A549 (cell line): ENCODE results near the gene LCA5. TPM values are rescaled to one million over a fixed set of nuclear protein-coding genes. Genes with fewer than 3 reads are reported as not detected.

ENCODE experiments used
- ATAC-seq, 2 experiments: fragments of 200-7000 bp in 1 of 2; fragments of >200 bp in 1 of 2; cut with Nextera tagmentation in 1 of 2; cut with Tn5 transposase in 1 of 2; 3 replicates each; pipeline versions ENCODE4 v1.8.0 to v1.9.1; 2018 to 2020; ENCODE audit warnings: mild to moderate bottlenecking in 1 of 2, moderate library complexity in 1 of 2
- CTCF ChIA-PET: fragments of 300-600 bp; sonication (Branson Sonifier 250); formaldehyde crosslinking; extraction: SDS; loops from one replicate; lab custom pipeline; 2021; ENCODE audit warnings: antibody characterized with exemption, inconsistent platforms; lab: Yijun Ruan, JAX
- POLR2A ChIA-PET: fragments of 350-600 bp; formaldehyde crosslinking; extraction: SDS; loops from one replicate; lab custom pipeline; 2021; ENCODE audit warnings: antibody characterized with exemption, inconsistent platforms; lab: Yijun Ruan, JAX
- DNase-seq, 2 experiments: peaks; one replicate each; pipeline versions ENCODE4 v3.0.0 to v3.0.0-alpha.2; 2011 to 2016; ENCODE audit warnings: low read depth in 1 of 2, low spot score in 1 of 2
- FAIRE-seq: peaks from 2 replicates; lab custom pipeline; 2011; peaks lifted over from hg19 to GRCh38; lab: Jason Lieb, UNC
- H3K27ac ChIP-seq, 2 experiments: fragments of >200 bp; sonication (Bioruptor Twin); formaldehyde crosslinking; 3 replicates each; pipeline ENCODE4 v1.5.1; 2016 to 2017
- H3K4me1 ChIP-seq: fragments of >200 bp; sonication (Bioruptor Twin); formaldehyde crosslinking; 3 replicates; pipeline ENCODE4 v1.6.1; 2016
- H3K4me2 ChIP-seq: fragments of >200 bp; sonication (Bioruptor Twin); formaldehyde crosslinking; 3 replicates; pipeline ENCODE4 v1.6.1; 2016
- H3K4me3 ChIP-seq: fragments of >200 bp; sonication (Bioruptor Twin); formaldehyde crosslinking; 3 replicates; pipeline ENCODE4 v1.5.1; 2016
- H3K9me3 ChIP-seq: fragments of >200 bp; sonication (Bioruptor Twin); formaldehyde crosslinking; 3 replicates; pipeline ENCODE4 v1.6.1; 2016
- ATOH8 ChIP-seq: fragments of 250-450 bp; sonication (Bioruptor Pico); IDR thresholded peaks from 2 replicates; pipeline ENCODE4 v1.5.0; 2020; ENCODE audit warnings: low read depth, mild to moderate bottlenecking, moderate library complexity
- CBX8 ChIP-seq: fragments of 200-600 bp; sonication (generic); IDR thresholded peaks from 2 replicates; pipeline ENCODE4 v1.6.1; 2016
- CHD2 ChIP-seq: fragments of 150-350 bp; IDR thresholded peaks from 2 replicates; pipeline ENCODE4 v1.6.1; 2014; ENCODE audit warnings: low read length; ENCODE audit not compliant: partially characterized antibody
- EHF ChIP-seq: fragments of 250-450 bp; sonication (Bioruptor Pico); IDR thresholded peaks from 2 replicates; pipeline ENCODE4 v1.5.0; 2020; ENCODE audit warnings: mild to moderate bottlenecking
- ESRRA ChIP-seq: fragments of 150-350 bp; IDR thresholded peaks from 2 replicates; pipeline ENCODE4 v1.6.1; 2014; ENCODE audit warnings: mild to moderate bottlenecking, low read length, borderline replicate concordance
- FOSB ChIP-seq: fragments of 250-450 bp; sonication (Bioruptor Pico); IDR thresholded peaks from 2 replicates; pipeline ENCODE4 v1.5.0; 2020; ENCODE audit warnings: mild to moderate bottlenecking, moderate library complexity
- GATA3 ChIP-seq: IDR thresholded peaks from 2 replicates; pipeline ENCODE4 v1.6.1; 2012; ENCODE audit warnings: borderline replicate concordance
- HOXB5 ChIP-seq: fragments of 250-450 bp; sonication (Bioruptor Pico); IDR thresholded peaks from 2 replicates; pipeline ENCODE4 v1.5.0; 2020; ENCODE audit warnings: mild to moderate bottlenecking, moderate library complexity
- KDM1A ChIP-seq: fragments of 200-600 bp; sonication (generic); IDR thresholded peaks from 2 replicates; pipeline ENCODE4 v1.6.1; 2016; ENCODE audit warnings: low read depth, mild to moderate bottlenecking
- PBX3 ChIP-seq: IDR thresholded peaks from 2 replicates; pipeline ENCODE4 v1.6.1; 2012
- RARB ChIP-seq: fragments of 250-450 bp; sonication (Bioruptor Pico); IDR thresholded peaks from 2 replicates; pipeline ENCODE4 v1.8.0; 2021; ENCODE audit warnings: mild to moderate bottlenecking, moderate library complexity
- REST ChIP-seq: fragments of 200-600 bp; sonication (generic); IDR thresholded peaks from 2 replicates; pipeline ENCODE4 v1.6.1; 2016; ENCODE audit warnings: antibody characterized with exemption, mild to moderate bottlenecking, moderate library complexity
- RFX5 ChIP-seq: fragments of 450-650 bp; IDR thresholded peaks from 2 replicates; pipeline ENCODE4 v1.7.1; 2014; ENCODE audit warnings: antibody characterized with exemption, mild to moderate bottlenecking, moderate library complexity
- SREBF2 ChIP-seq: fragments of 450-650 bp; IDR thresholded peaks from 2 replicates; pipeline ENCODE4 v1.6.1; 2014; ENCODE audit warnings: mild to moderate bottlenecking, moderate library complexity
- TP53 ChIP-seq: fragments of 250-450 bp; sonication (Bioruptor Pico); IDR thresholded peaks from 2 replicates; pipeline ENCODE4 v1.5.0; 2021; ENCODE audit warnings: mild to moderate bottlenecking, moderate library complexity
- ZFP36 ChIP-seq: fragments of 450-650 bp; IDR thresholded peaks from 2 replicates; pipeline ENCODE4 v1.6.1; 2014; ENCODE audit warnings: borderline replicate concordance; ENCODE audit not compliant: partially characterized antibody
- ZNF302 ChIP-seq: fragments of 250-450 bp; sonication (Bioruptor Pico); IDR thresholded peaks from 2 replicates; pipeline ENCODE4 v1.9.0; 2021; ENCODE audit warnings: inconsistent platforms, mild to moderate bottlenecking, moderate library complexity
- ZSCAN20 ChIP-seq: fragments of 250-450 bp; sonication (Bioruptor Pico); IDR thresholded peaks from 2 replicates; pipeline ENCODE4 v1.8.0; 2022; ENCODE audit warnings: mild to moderate bottlenecking, moderate library complexity
- WGBS: methylation state at CpG from one replicate; pipeline ENCODE4 v1.1.6; 2017; ENCODE audit errors: missing lambda C conversion rate; 5-methylcytosine and 5-hydroxymethylcytosine counted together
- polyA plus RNA-seq, 4 experiments: library from polyadenylated mRNA; depleted of rRNA in 3 of 4; stranded (reverse); fragments of >200 nt; fragmentation: RNase III in 1 of 4; extraction: RNeasy Plus Mini Kit Qiagen cat#74134 plus additional on column Dnase treatment in 1 of 4; gene quantifications; 2 replicates in 3 of 4; 3 replicates in 1 of 4; pipeline ENCODE4 v1.2.3, GENCODE V29; 2011 to 2017

LCA5 gene
- polyA plus RNA-seq, 2 of the 4 experiments (the other 2 are of a cell fraction), result 1.2 to 3.0 TPM

- TF ChIP-seq REST (no peak), ESRRA (no peak), HOXB5 (CRISPR knock-in tag) (no peak), PBX3 (no peak)
Measured at GRCh38 chr6:79506251-79506650, 31.0 kb downstream of the LCA5 start (continued).

GRCh38 chr6:79504372-79504771, 32.9 kb downstream of the LCA5 start:
- TF ChIP-seq ZNF302 (CRISPR knock-in tag), result no peak
- no peak for TF ChIP-seq FOSB (CRISPR knock-in tag)
- TF ChIP-seq CHD2, result no peak
- no peak for TF ChIP-seq EHF
- no peak for TF ChIP-seq CBX8
- no peak for TF ChIP-seq SREBF2
- TF ChIP-seq KDM1A, result no peak
- no peak for TF ChIP-seq TP53
- no peak for TF ChIP-seq GATA3
- TF ChIP-seq PBX3, result no peak
- no peak for TF ChIP-seq ZSCAN20
- TF ChIP-seq ATOH8 (CRISPR knock-in tag), result no peak
- ChIA-PET CTCF (no interaction called here), POLR2A (no interaction called here)
- FAIRE-seq (no peak), DNase-seq (no peak), ATAC-seq (no peak)
- Histone ChIP-seq H3K4me2 (no peak overlapping the region), H3K27ac (no peak overlapping the region), H3K9me3 (no peaks in the 10 kb centered on the region), H3K4me1 (peaks cover 4% of the 10 kb centered on the region; the same call in 1 of the 3 replicates), H3K4me3 (no peak overlapping the region)
- WGBS, result 89% methylated on average over 2 of the region's 2 CpGs

GRCh38 chr6:79498842-79499241, 38.4 kb downstream of the LCA5 start:
- TF ChIP-seq ZFP36 (no peak), RFX5 (no peak), RARB (CRISPR knock-in tag) (no peak)
- DNase-seq, result no peak
- ATAC-seq, result no peak
- ChIA-PET CTCF (no interaction called here), POLR2A (no interaction called here)
- peak overlapping the region; percentile 32; the same call in 1 of the 3 replicates for H3K4me2 ChIP-seq
- 31% methylated on average over 1 of the region's 1 CpG for WGBS
- H3K4me3 ChIP-seq, result no peak overlapping the region
- H3K27ac ChIP-seq, result no peak overlapping the region
- H3K4me1 ChIP-seq, result peaks cover 5% of the 10 kb centered on the region; the same call in 1 of the 3 replicates
- no peaks in the 10 kb centered on the region for H3K9me3 ChIP-seq
- no peak for FAIRE-seq
